Neural cell (in vitro differentiated cells): Measurements from ENCODE around the gene EP400.

Experiments
- CTCF ChIP-seq: fragments of 450-650 bp; IDR thresholded peaks from 2 replicates; pipeline ENCODE4 v1.5.1; 2014; ENCODE audit warnings: antibody characterized with exemption, mild to moderate bottlenecking, moderate library complexity; ENCODE audit not compliant: poor library complexity, severe bottlenecking
- MXI1 ChIP-seq: fragments of 450-650 bp; conservative IDR thresholded peaks from 2 replicates; pipeline ENCODE4 v1.6.1; 2014; ENCODE audit warnings: antibody characterized with exemption, mild to moderate bottlenecking; ENCODE audit not compliant: poor library complexity, severe bottlenecking
- POLR2AphosphoS5 ChIP-seq: IDR thresholded peaks from 2 replicates; pipeline ENCODE4 v1.6.1; 2012

GRCh38 chr12:132055535-132056096 lies 105.9 kb downstream of the EP400 start:
- TF ChIP-seq CTCF (no peak), POLR2AphosphoS5 (no peak), MXI1 (no peak)
